HepG2 (cell line): Measurements from ENCODE around the gene PSMD2. TPM values are rescaled to one million over a fixed set of nuclear protein-coding genes. Genes with fewer than 3 reads are reported as not detected.

Experiments used
- EEA1 ChIP-seq: sonication (generic); formaldehyde crosslinking; IDR thresholded peaks from 2 replicates; pipeline ENCODE4 v1.5.1; 2020; ENCODE audit warnings: mild to moderate bottlenecking, missing genetic modification reagents, borderline replicate concordance
- FOXC1 ChIP-seq: sonication (generic); formaldehyde crosslinking; IDR thresholded peaks from 2 replicates; pipeline ENCODE4 v1.8.0; 2022; ENCODE audit warnings: mild to moderate bottlenecking, missing genetic modification reagents, borderline replicate concordance
- MIER3 ChIP-seq: IDR thresholded peaks from 2 replicates; pipeline ENCODE4 v1.6.1; 2016; ENCODE audit warnings: missing compliant biosample characterization, borderline replicate concordance
- NONO ChIP-seq, 2 experiments: fragments of 450-650 bp in 1 of 2; sonication (generic) in 1 of 2; formaldehyde crosslinking in 1 of 2; IDR thresholded peaks in 1 of 2; conservative IDR thresholded peaks in 1 of 2; 2 replicates each; pipeline versions ENCODE4 v1.6.1 to v1.8.0; 2017 to 2022; ENCODE audit warnings: mild to moderate bottlenecking in 1 of 2, missing genetic modification reagents in 1 of 2, moderate library complexity in 1 of 2
- RFX3 ChIP-seq: IDR thresholded peaks from 2 replicates; pipeline ENCODE4 v1.6.1; 2016; ENCODE audit warnings: missing biosample characterization, missing genetic modification reagents
- ZMYM4 ChIP-seq: sonication (generic); formaldehyde crosslinking; IDR thresholded peaks from 2 replicates; pipeline ENCODE4 v1.8.1; 2023; ENCODE audit warnings: mild to moderate bottlenecking, missing genetic modification reagents
- ZNF232 ChIP-seq: sonication (generic); formaldehyde crosslinking; IDR thresholded peaks from 2 replicates; pipeline ENCODE4 v1.4.0; 2020; ENCODE audit warnings: missing genetic modification reagents, borderline replicate concordance
- ZNF75D ChIP-seq: sonication (generic); formaldehyde crosslinking; IDR thresholded peaks from 2 replicates; pipeline ENCODE4 v1.8.1; 2023; ENCODE audit warnings: missing genetic modification reagents, mild to moderate bottlenecking, borderline replicate concordance
- ZNF780A ChIP-seq: sonication (generic); formaldehyde crosslinking; IDR thresholded peaks from 2 replicates; pipeline ENCODE4 v1.8.0; 2022; ENCODE audit warnings: mild to moderate bottlenecking, missing genetic modification reagents, moderate library complexity
- polyA plus RNA-seq, 8 experiments: library from polyadenylated mRNA; depleted of rRNA in 3 of 8; stranded (reverse) in 7 of 8; unstranded in 1 of 8; fragments of >200 nt; fragmentation: Illumina TruSeq in 4 of 8; extraction: Trizol in 4 of 8; gene quantifications; 2 replicates each; pipeline versions ENCODE4 v1.2.1 to v1.2.3, GENCODE V29; 2011 to 2016; ENCODE audit warnings: low read depth in 4 of 8, missing spikeins in 1 of 8, mixed read lengths in 1 of 8; ENCODE audit not compliant: insufficient read depth in 1 of 8
- total RNA-seq, 5 experiments: library from RNA; depleted of rRNA; stranded (reverse); fragments of >200 nt; fragmentation: Illumina TruSeq; extraction: Trizol; gene quantifications; 2 replicates each; pipeline ENCODE4 v1.2.3, GENCODE V29; 2016; ENCODE audit warnings: low read depth in 1 of 5
- TF ChIP-seq, protein P1 (sequence below), 2 experiments: fragments of 450-650 bp in 1 of 2; sonication (generic) in 1 of 2; formaldehyde crosslinking in 1 of 2; IDR thresholded peaks; 2 replicates each; pipeline versions ENCODE4 v1.6.1 to v1.8.0; 2016 to 2022; ENCODE audit warnings: antibody characterized with exemption in 1 of 2, mild to moderate bottlenecking in 1 of 2, missing genetic modification reagents in 1 of 2
- TF ChIP-seq, protein P2 (sequence below), 2 experiments: sonication (generic) in 1 of 2; formaldehyde crosslinking in 1 of 2; IDR thresholded peaks; 2 replicates each; pipeline versions ENCODE4 v1.4.0 to v1.6.1; 2018 to 2020; ENCODE audit warnings: missing genetic modification reagents in 2 of 2, borderline replicate concordance in 1 of 2, low read depth in 1 of 2, mild to moderate bottlenecking in 1 of 2, missing biosample characterization in 1 of 2
- TF ChIP-seq, protein P3 (sequence below): IDR thresholded peaks from 2 replicates; pipeline ENCODE4 v1.6.1; 2016; ENCODE audit warnings: missing biosample characterization, missing genetic modification reagents, low read depth

The PSMD2 gene
- total and polyA plus RNA-seq, 2 of the 13 experiments (the other 11 are each of a cell fraction or from before 2014, with no cell fraction given): 125 to 200 TPM

DNA sequence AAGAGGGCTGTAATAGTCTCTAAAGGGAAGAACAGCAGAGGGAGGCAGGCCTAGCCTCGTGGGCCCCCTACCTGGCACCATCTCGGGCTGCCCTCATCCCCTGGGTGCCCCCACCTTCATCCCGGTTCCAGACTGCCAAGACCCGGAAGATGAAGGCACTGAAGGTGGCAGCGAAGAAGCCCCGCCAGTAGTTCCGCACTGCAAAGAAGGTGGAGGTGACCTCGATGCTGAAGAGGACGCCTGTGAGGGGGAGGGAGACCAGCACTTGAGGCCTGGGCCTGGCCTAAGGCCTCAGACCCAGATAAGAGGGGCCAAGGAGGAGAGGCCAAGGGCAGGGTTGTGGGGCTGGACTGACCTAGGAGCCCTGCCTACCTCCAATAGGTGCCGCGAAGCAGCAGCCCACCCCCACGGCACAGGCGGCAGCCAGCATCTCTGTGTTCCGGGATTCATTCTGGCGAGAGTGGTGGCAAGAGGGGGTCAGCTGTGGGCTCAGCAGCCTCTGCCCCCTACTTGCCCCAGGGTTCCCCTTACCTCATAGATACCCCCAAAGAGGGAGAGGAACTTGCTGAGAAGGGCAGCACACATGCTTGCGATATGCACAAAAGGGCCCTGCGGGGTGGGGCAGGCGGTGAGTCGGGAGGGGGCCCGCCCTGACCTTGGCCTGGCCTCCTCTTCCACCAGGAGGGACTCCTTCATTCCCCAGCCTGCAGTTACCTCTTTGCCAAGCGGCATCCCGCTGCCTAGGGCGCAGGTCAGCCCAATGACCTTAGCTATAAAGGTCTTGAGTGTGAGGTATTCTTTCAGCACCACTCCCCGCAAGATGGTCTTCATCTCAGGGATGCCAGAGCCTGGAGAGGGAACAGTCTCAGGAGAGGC is 58.4 kb downstream of the PSMD2 start (continued):
- TF ChIP-seq, protein P1, sequence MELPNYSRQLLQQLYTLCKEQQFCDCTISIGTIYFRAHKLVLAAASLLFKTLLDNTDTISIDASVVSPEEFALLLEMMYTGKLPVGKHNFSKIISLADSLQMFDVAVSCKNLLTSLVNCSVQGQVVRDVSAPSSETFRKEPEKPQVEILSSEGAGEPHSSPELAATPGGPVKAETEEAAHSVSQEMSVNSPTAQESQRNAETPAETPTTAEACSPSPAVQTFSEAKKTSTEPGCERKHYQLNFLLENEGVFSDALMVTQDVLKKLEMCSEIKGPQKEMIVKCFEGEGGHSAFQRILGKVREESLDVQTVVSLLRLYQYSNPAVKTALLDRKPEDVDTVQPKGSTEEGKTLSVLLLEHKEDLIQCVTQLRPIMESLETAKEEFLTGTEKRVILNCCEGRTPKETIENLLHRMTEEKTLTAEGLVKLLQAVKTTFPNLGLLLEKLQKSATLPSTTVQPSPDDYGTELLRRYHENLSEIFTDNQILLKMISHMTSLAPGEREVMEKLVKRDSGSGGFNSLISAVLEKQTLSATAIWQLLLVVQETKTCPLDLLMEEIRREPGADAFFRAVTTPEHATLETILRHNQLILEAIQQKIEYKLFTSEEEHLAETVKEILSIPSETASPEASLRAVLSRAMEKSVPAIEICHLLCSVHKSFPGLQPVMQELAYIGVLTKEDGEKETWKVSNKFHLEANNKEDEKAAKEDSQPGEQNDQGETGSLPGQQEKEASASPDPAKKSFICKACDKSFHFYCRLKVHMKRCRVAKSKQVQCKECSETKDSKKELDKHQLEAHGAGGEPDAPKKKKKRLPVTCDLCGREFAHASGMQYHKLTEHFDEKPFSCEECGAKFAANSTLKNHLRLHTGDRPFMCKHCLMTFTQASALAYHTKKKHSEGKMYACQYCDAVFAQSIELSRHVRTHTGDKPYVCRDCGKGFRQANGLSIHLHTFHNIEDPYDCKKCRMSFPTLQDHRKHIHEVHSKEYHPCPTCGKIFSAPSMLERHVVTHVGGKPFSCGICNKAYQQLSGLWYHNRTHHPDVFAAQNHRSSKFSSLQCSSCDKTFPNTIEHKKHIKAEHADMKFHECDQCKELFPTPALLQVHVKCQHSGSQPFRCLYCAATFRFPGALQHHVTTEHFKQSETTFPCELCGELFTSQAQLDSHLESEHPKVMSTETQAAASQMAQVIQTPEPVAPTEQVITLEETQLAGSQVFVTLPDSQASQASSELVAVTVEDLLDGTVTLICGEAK (IDR thresholded peaks at IDR 0.05): no peak
- TF ChIP-seq, protein P1 (CRISPR knock-in tag; IDR thresholded peaks at IDR 0.05): no peak
- TF ChIP-seq, protein P2, sequence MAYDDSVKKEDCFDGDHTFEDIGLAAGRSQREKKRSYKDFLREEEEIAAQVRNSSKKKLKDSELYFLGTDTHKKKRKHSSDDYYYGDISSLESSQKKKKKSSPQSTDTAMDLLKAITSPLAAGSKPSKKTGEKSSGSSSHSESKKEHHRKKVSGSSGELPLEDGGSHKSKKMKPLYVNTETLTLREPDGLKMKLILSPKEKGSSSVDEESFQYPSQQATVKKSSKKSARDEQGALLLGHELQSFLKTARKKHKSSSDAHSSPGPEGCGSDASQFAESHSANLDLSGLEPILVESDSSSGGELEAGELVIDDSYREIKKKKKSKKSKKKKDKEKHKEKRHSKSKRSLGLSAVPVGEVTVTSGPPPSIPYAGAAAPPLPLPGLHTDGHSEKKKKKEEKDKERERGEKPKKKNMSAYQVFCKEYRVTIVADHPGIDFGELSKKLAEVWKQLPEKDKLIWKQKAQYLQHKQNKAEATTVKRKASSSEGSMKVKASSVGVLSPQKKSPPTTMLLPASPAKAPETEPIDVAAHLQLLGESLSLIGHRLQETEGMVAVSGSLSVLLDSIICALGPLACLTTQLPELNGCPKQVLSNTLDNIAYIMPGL (CRISPR knock-in tag; IDR thresholded peaks at IDR 0.05; ENCODE audit: borderline replicate concordance in 1 of 2, low read depth in 1 of 2): no peak
- TF ChIP-seq ZNF780A (CRISPR knock-in tag) (no peak), NONO (IDR thresholded peaks at IDR 0.05) (no peak), NONO (CRISPR knock-in tag; conservative IDR thresholded peaks at IDR 0.05) (no peak), FOXC1 (CRISPR knock-in tag) (no peak), RFX3 (CRISPR knock-in tag) (no peak), ZNF75D (no peak), MIER3 (CRISPR knock-in tag) (no peak), ZMYM4 (no peak), EEA1 (no peak), ZNF232 (CRISPR knock-in tag) (no peak)
- TF ChIP-seq, protein P3, sequence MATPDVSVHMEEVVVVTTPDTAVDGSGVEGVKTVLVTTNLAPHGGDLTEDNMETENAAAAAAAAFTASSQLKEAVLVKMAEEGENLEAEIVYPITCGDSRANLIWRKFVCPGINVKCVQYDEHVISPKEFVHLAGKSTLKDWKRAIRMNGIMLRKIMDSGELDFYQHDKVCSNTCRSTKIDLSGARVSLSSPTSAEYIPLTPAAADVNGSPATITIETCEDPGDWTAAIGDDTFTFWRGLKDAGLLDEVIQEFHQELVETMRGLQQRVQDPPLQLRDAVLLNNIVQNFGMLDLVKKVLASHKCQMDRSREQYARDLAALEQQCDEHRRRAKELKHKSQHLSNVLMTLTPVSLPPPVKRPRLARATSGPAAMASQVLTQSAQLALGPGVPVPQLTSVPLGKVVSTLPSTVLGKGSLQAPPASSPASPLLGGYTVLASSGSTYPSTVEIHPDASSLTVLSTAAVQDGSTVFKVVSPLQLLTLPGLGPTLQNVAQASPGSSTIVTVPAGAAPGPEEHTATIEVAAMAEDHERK (CRISPR knock-in tag): no peak
- TF ChIP-seq, all 625 proteins: peak for 0
